ENCODE results near the gene TLCD1.

DNA sequence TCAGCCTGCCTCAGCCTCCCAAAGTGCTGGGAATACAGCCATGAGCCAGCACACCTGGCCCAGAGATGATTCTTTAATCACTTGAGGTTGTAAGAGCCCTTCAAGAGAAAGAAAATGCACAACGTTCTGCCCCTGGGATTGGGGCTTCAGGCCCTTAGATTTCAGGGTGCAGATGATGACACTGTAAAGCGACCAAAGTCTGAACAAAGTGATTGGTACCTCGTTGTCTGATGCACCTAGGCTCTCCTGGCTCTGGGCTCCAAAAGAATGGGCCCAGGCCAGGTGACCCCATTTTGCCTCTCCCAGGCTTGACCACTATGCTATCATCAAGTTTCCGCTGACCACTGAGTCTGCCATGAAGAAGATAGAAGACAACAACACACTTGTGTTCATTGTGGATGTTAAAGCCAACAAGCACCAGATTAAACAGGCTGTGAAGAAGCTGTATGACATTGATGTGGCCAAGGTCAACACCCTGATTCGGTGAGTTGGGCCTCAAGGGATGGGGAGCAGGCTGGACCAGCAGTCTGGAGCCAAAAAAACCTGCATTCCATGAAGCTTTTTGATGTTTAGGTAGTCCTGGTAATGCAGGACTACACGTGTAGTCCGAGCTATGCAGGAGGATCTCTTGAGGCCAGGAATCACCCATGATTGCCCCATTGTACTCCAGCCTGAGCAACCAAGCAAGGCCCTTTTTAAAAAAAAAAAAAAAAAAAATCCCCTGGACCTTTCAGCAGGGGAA lies 3.4 kb downstream of the TLCD1 start:
- TF ChIP-seq ZXDB (tag by site-specific recombination; IDR thresholded peaks at IDR 0.05) (no peak), YY1 (tag by site-specific recombination; IDR thresholded peaks at IDR 0.05) (no peak), ZFP37 (tag by site-specific recombination; IDR thresholded peaks at IDR 0.05) (no peak), ZNF274 (IDR thresholded peaks at IDR 0.05; ENCODE audit: low read length) (no peak), ZNF274 (tag by site-specific recombination; IDR thresholded peaks at IDR 0.05; ENCODE audit: borderline replicate concordance) (no peak), ZBTB20 (tag by site-specific recombination; IDR thresholded peaks at IDR 0.05) (no peak), ZNF768 (tag by site-specific recombination; IDR thresholded peaks at IDR 0.05) (no peak), ZNF561 (tag by site-specific recombination; IDR thresholded peaks at IDR 0.05; ENCODE audit: borderline replicate concordance) (no peak), ZBTB8A (tag by site-specific recombination; IDR thresholded peaks at IDR 0.05) (no peak)
- TF ChIP-seq, protein P1, sequence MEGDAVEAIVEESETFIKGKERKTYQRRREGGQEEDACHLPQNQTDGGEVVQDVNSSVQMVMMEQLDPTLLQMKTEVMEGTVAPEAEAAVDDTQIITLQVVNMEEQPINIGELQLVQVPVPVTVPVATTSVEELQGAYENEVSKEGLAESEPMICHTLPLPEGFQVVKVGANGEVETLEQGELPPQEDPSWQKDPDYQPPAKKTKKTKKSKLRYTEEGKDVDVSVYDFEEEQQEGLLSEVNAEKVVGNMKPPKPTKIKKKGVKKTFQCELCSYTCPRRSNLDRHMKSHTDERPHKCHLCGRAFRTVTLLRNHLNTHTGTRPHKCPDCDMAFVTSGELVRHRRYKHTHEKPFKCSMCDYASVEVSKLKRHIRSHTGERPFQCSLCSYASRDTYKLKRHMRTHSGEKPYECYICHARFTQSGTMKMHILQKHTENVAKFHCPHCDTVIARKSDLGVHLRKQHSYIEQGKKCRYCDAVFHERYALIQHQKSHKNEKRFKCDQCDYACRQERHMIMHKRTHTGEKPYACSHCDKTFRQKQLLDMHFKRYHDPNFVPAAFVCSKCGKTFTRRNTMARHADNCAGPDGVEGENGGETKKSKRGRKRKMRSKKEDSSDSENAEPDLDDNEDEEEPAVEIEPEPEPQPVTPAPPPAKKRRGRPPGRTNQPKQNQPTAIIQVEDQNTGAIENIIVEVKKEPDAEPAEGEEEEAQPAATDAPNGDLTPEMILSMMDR (tag by site-specific recombination; IDR thresholded peaks at IDR 0.05) = no peak
- TF ChIP-seq, protein P2, sequence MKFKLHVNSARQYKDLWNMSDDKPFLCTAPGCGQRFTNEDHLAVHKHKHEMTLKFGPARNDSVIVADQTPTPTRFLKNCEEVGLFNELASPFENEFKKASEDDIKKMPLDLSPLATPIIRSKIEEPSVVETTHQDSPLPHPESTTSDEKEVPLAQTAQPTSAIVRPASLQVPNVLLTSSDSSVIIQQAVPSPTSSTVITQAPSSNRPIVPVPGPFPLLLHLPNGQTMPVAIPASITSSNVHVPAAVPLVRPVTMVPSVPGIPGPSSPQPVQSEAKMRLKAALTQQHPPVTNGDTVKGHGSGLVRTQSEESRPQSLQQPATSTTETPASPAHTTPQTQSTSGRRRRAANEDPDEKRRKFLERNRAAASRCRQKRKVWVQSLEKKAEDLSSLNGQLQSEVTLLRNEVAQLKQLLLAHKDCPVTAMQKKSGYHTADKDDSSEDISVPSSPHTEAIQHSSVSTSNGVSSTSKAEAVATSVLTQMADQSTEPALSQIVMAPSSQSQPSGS (tag by site-specific recombination; IDR thresholded peaks at IDR 0.05; ENCODE audit: low read depth) = no peak
